ENCODE data around the gene DCDC2B. TPM values are rescaled to one million over a fixed set of nuclear protein-coding genes. Genes with fewer than 3 reads are reported as not detected.

Gene DCDC2B
- total and polyA plus RNA-seq, 9 of the 15 experiments (the other 6 are each of a cell fraction or from before 2014, with no cell fraction given) = not detected

- TF ChIP-seq SPI1 (IDR thresholded peaks at IDR 0.05; ENCODE audit: borderline replicate concordance, low read depth, low read length) = peak; percentile 55; the same call in 1 of the 2 replicates
- TF ChIP-seq, protein P1, sequence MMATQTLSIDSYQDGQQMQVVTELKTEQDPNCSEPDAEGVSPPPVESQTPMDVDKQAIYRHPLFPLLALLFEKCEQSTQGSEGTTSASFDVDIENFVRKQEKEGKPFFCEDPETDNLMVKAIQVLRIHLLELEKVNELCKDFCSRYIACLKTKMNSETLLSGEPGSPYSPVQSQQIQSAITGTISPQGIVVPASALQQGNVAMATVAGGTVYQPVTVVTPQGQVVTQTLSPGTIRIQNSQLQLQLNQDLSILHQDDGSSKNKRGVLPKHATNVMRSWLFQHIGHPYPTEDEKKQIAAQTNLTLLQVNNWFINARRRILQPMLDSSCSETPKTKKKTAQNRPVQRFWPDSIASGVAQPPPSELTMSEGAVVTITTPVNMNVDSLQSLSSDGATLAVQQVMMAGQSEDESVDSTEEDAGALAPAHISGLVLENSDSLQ (IDR thresholded peaks at IDR 0.05) = peak; percentile 41
- no peak for TF ChIP-seq CEBPZ (IDR thresholded peaks at IDR 0.05; ENCODE audit: borderline replicate concordance, low read depth, low read length)
- peak; percentile 17; the same call in 1 of the 2 replicates for TF ChIP-seq GABPB1 (CRISPR knock-in tag; IDR thresholded peaks at IDR 0.05)
- peak; percentile 73 for TF ChIP-seq TAF1 (IDR thresholded peaks at IDR 0.05; ENCODE audit: control insufficient read depth, extremely low read depth, insufficient read depth, low read length, severe bottlenecking)
- peak in 1 of 2 experiments; percentile 38; a peak in 2 of 4 replicates for TF ChIP-seq HDAC1 (IDR thresholded peaks at IDR 0.05)
- peak; percentile 67 for TF ChIP-seq PRDM10 (IDR thresholded peaks at IDR 0.05; ENCODE audit: partially characterized antibody)
- TF ChIP-seq PHF20 (IDR thresholded peaks at IDR 0.05; ENCODE audit: partially characterized antibody) = peak; percentile 24
- peak; percentile 16 for TF ChIP-seq ZBTB7A (IDR thresholded peaks at IDR 0.05; ENCODE audit: borderline replicate concordance, control insufficient read depth, low read depth, low read length)
- TF ChIP-seq RAD51 (IDR thresholded peaks at IDR 0.05; ENCODE audit: borderline replicate concordance, low read depth) = no peak
- TF ChIP-seq SAP30 (IDR thresholded peaks at IDR 0.05; ENCODE audit: borderline replicate concordance, insufficient read depth, low read depth, low read length, poor library complexity, severe bottlenecking) = peak; percentile 38
- no peak for TF ChIP-seq GMEB1 (CRISPR knock-in tag; IDR thresholded peaks at IDR 0.05)
- TF ChIP-seq IRF2 (CRISPR knock-in tag; IDR thresholded peaks at IDR 0.05) = no peak
- no peak for TF ChIP-seq ZNF408 (CRISPR knock-in tag; IDR thresholded peaks at IDR 0.05; ENCODE audit: low read depth)
- TF ChIP-seq NONO (IDR thresholded peaks at IDR 0.05; ENCODE audit: low read depth in 2 of 2, low read length in 1 of 2) = 0 out of 4 replicates have a peak, but pooled peaks of 1 of the 2 experiments have one; percentile 42
These were observed 7.7 kb upstream of the DCDC2B start (continued) for GRCh38 chr1:32201011-32201855.

Data from K562 (cell line).